K562 (cell line): ENCODE results near the gene MAPKAPK2. TPM values are rescaled to one million over a fixed set of nuclear protein-coding genes. Genes with fewer than 3 reads are reported as not detected.

ENCODE experiments used
- ARHGAP35 ChIP-seq: fragments of 450-650 bp; IDR thresholded peaks from 2 replicates; pipeline ENCODE4 v1.6.1; 2018; ENCODE audit not compliant: partially characterized antibody
- CBFA2T2 ChIP-seq: fragments of 450-650 bp; conservative IDR thresholded peaks from 2 replicates; pipeline ENCODE4 v1.6.1; 2017; ENCODE audit warnings: mild to moderate bottlenecking
- CBX5 ChIP-seq: IDR thresholded peaks from 2 replicates; pipeline ENCODE4 v1.6.1; 2014; ENCODE audit warnings: low read depth, borderline replicate concordance
- CEBPB ChIP-seq: fragments of 450-650 bp; IDR thresholded peaks from 2 replicates; pipeline ENCODE4 v1.6.1; 2016; ENCODE audit warnings: missing genetic modification characterization, missing compliant biosample characterization
- KAT8 ChIP-seq: fragments of 450-650 bp; IDR thresholded peaks from 2 replicates; pipeline ENCODE4 v1.6.1; 2016; ENCODE audit warnings: low read depth, mild to moderate bottlenecking
- MXI1 ChIP-seq: IDR thresholded peaks from 2 replicates; pipeline ENCODE4 v1.6.1; 2011; ENCODE audit warnings: low read depth, mild to moderate bottlenecking, improper control_type of control experiment, low read length
- PHF20 ChIP-seq: fragments of 450-650 bp; IDR thresholded peaks from 2 replicates; pipeline ENCODE4 v1.6.1; 2018; ENCODE audit not compliant: partially characterized antibody
- SMAD3 ChIP-seq: fragments of 450-650 bp; formaldehyde crosslinking; conservative IDR thresholded peaks from 2 replicates; pipeline ENCODE4 v1.4.0; 2020; ENCODE audit warnings: mild to moderate bottlenecking
- SP1 ChIP-seq: sonication (generic); formaldehyde crosslinking; IDR thresholded peaks from 2 replicates; pipeline ENCODE4 v1.8.1; 2022; ENCODE audit warnings: mild to moderate bottlenecking, missing genetic modification reagents
- XRCC4 ChIP-seq: IDR thresholded peaks from one replicate; pipeline ENCODE4 v1.6.1; 2011; ENCODE audit not compliant: insufficient read depth, insufficient read length; ENCODE audit errors: extremely low read depth
- ZBTB1 ChIP-seq: sonication (generic); formaldehyde crosslinking; IDR thresholded peaks from 2 replicates; pipeline ENCODE4 v1.8.1; 2023; ENCODE audit warnings: missing genetic modification reagents, low read depth, mild to moderate bottlenecking, borderline replicate concordance
- ZBTB11 ChIP-seq, 3 experiments: fragments of 200-800 bp in 1 of 3; fragments of 250-450 bp in 1 of 3; fragments of 450-650 bp in 1 of 3; sonication (Bioruptor Pico) in 1 of 3; sonication (Bioruptor generic) in 1 of 3; formaldehyde crosslinking in 1 of 3; IDR thresholded peaks; 2 replicates each; pipeline versions ENCODE4 v1.6.1 to v1.8.0; 2016 to 2022; ENCODE audit warnings: mild to moderate bottlenecking in 2 of 3, missing genetic modification characterization in 2 of 3, missing compliant biosample characterization in 1 of 3, moderate library complexity in 1 of 3
- ZBTB43 ChIP-seq: sonication (generic); formaldehyde crosslinking; IDR thresholded peaks from 2 replicates; pipeline ENCODE4 v1.8.0; 2023; ENCODE audit warnings: mild to moderate bottlenecking, missing genetic modification reagents
- ZHX1 ChIP-seq: fragments of 150-350 bp; conservative IDR thresholded peaks from 2 replicates; pipeline ENCODE4 v1.6.1; 2014; ENCODE audit warnings: low read length
- ZNF41 ChIP-seq: fragments of 250-450 bp; sonication (Bioruptor Pico); conservative IDR thresholded peaks from 2 replicates; pipeline ENCODE4 v1.4.0; 2020; ENCODE audit warnings: mild to moderate bottlenecking
- ZNF586 ChIP-seq: fragments of 450-650 bp; formaldehyde crosslinking; conservative IDR thresholded peaks from 2 replicates; pipeline ENCODE4 v1.4.0; 2020; ENCODE audit warnings: mild to moderate bottlenecking, moderate library complexity
- ZNF592 ChIP-seq: fragments of 450-650 bp; IDR thresholded peaks from 2 replicates; pipeline ENCODE4 v1.6.1; 2017; ENCODE audit warnings: antibody characterized with exemption, mild to moderate bottlenecking
- polyA plus RNA-seq, 8 experiments: library from polyadenylated mRNA; depleted of rRNA in 4 of 8; stranded (reverse) in 5 of 8; unstranded in 3 of 8; fragments of >200 nt; fragmentation: Nextera tagmentation in 2 of 8; fragmentation: Illumina TruSeq in 1 of 8; extraction: Ambion mirVana in 2 of 8; extraction: Trizol in 1 of 8; gene quantifications; 2 replicates each; pipeline versions ENCODE4 v1.2.1 to v1.2.3, GENCODE V29; 2011 to 2014; ENCODE audit warnings: inconsistent platforms in 1 of 8, missing spikeins in 1 of 8
- total RNA-seq, 7 experiments: library from RNA; depleted of rRNA in 6 of 7; stranded (reverse); fragments of >200 nt in 6 of 7; fragmentation: Illumina TruSeq in 2 of 7; extraction: Trizol in 2 of 7; gene quantifications; 2 replicates each; pipeline versions ENCODE4 v1.2.1 to v1.2.3, GENCODE V29; 2011 to 2021; ENCODE audit warnings: low replicate concordance in 1 of 7

Gene MAPKAPK2
- total and polyA plus RNA-seq, 9 of the 15 experiments (the other 6 are each of a cell fraction or from before 2014, with no cell fraction given) = 0.63 to 94.2 (median 52.1) TPM

- TF ChIP-seq ZNF592 = no peak
- no peak for TF ChIP-seq ARHGAP35
- TF ChIP-seq ZNF41 = no peak
- TF ChIP-seq SMAD3 = 0 out of 2 replicates have a peak, but pooled peaks have one; percentile 15
- no peak for TF ChIP-seq MXI1
- no peak for TF ChIP-seq ZBTB1 (CRISPR knock-in tag)
- TF ChIP-seq ZBTB43 = no peak
- TF ChIP-seq KAT8 = no peak
- TF ChIP-seq CBX5 = no peak; the same call in 1 of the 2 replicates
- no peak for TF ChIP-seq ZBTB11 (CRISPR knock-in tag; IDR thresholded peaks at IDR 0.05)
- TF ChIP-seq ZNF586 = no peak
- no peak for TF ChIP-seq PHF20
- no peak for TF ChIP-seq ZHX1
- no peak for TF ChIP-seq XRCC4
- TF ChIP-seq CBFA2T2 = no peak; the same call in 1 of the 2 replicates
- no peak for TF ChIP-seq SP1 (CRISPR knock-in tag)
- TF ChIP-seq CEBPB (tag) = no peak
Measured at GRCh38 chr1:206766251-206766856, 81.6 kb downstream of the MAPKAPK2 start (continued).
